GM12892 (cell line): Measurements from ENCODE around the gene SPC24.
"Not testable (repeated sequence)": the region's sequence is repeated elsewhere in the genome, so short reads cannot be mapped to it uniquely, and the experiment has no call there.

Source experiments
- POLR2A ChIP-seq: IDR thresholded peaks from 2 replicates; pipeline ENCODE4 v1.6.1; 2011; ENCODE audit warnings: low read depth, low read length, control low read depth
- POLR2AphosphoS5 ChIP-seq: IDR thresholded peaks from 2 replicates; pipeline ENCODE4 v1.6.1; 2011; ENCODE audit warnings: low read depth, low read length, control low read depth
- TAF1 ChIP-seq: IDR thresholded peaks from 2 replicates; pipeline ENCODE4 v1.6.1; 2011; ENCODE audit warnings: low read depth, mild to moderate bottlenecking, control low read depth, low read length, borderline replicate concordance

- TF ChIP-seq POLR2A, POLR2AphosphoS5, TAF1: not testable (repeated sequence)
These were observed 15.5 kb downstream of the SPC24 start for GRCh38 chr19:11140023-11140538.
